ENCODE data around the gene DPP6. TPM values are rescaled to one million over a fixed set of nuclear protein-coding genes. Genes with fewer than 3 reads are reported as not detected.
"Not testable (repeated sequence)": the region's sequence is repeated elsewhere in the genome, so short reads cannot be mapped to it uniquely, and the experiment has no call there.

The DPP6 gene
- total RNA-seq, 2 experiments from 2014 or later, result not detected

- peak; percentile 60 for ATAC-seq
- H3K27ac Mint-ChIP-seq; H3K4me3 Mint-ChIP-seq; intact Hi-C loops (cut with DNase I, micrococcal nuclease); H3K27me3 Mint-ChIP-seq; CTCF ChIA-PET; POLR2A ChIA-PET; H3K4me1 Mint-ChIP-seq; H3K36me3 Mint-ChIP-seq (ENCODE audit: low read depth); DNase-seq: not testable (repeated sequence)
- peaks cover 12% of the 10 kb centered on the region for H3K9me3 Mint-ChIP-seq (ENCODE audit: low read depth)
Measured at GRCh38 chr7:154134698-154135097, 82.5 kb downstream of the DPP6 start.

DNA sequence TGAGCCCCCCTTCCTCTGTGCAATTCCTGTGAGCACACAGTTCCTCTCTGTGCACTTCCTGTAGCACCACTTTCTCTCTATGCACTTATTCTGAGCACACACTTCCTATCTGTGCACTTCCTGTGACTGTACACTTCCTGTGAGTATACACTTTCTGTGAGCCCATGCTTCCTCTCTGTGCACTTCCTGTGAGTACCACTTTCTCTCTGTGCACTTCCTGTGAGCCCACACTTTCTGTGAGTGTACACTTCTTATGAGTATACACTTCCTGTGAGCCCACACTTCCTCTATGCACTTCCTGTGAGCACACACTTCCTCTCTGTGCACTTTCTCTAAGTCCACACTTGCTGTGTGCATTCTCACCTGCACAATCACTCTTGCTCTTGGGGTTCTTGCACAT, 83.4 kb downstream of the DPP6 start:
- H3K4me1 Mint-ChIP-seq; CTCF ChIA-PET; ATAC-seq; H3K36me3 Mint-ChIP-seq (ENCODE audit: low read depth); H3K27ac Mint-ChIP-seq; H3K27me3 Mint-ChIP-seq; H3K4me3 Mint-ChIP-seq; POLR2A ChIA-PET; DNase-seq; intact Hi-C loops (cut with DNase I, micrococcal nuclease): not testable (repeated sequence)
- H3K9me3 Mint-ChIP-seq (ENCODE audit: low read depth), result peaks cover 12% of the 10 kb centered on the region

GRCh38 chr7:154145922-154146706, 93.9 kb downstream of the DPP6 start:
- ATAC-seq; H3K27ac Mint-ChIP-seq; H3K9me3 Mint-ChIP-seq (ENCODE audit: low read depth); CTCF ChIA-PET; H3K4me3 Mint-ChIP-seq; H3K27me3 Mint-ChIP-seq; intact Hi-C loops (cut with DNase I, micrococcal nuclease); POLR2A ChIA-PET; H3K36me3 Mint-ChIP-seq (ENCODE audit: low read depth); DNase-seq; H3K4me1 Mint-ChIP-seq: not testable (repeated sequence)

DNA sequence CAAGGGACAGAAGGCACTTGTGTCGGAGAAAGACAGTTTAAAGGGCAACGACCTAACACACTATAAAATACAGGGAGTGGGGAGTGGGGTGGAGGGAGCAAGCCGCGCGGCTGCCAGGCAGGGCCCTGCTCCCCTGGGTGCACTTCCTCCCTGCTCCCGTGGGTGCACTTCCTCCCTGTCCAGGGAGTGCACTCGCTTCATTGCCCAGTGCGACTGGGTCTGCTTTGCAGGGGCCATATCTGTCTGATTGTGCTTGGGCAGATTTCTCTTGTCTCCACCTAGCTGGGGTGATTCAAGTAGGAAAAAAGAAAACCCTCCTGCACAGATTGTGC, 94.5 kb downstream of the DPP6 start:
- H3K4me1 Mint-ChIP-seq; intact Hi-C loops (cut with DNase I, micrococcal nuclease); H3K27me3 Mint-ChIP-seq; H3K4me3 Mint-ChIP-seq; H3K9me3 Mint-ChIP-seq (ENCODE audit: low read depth); H3K27ac Mint-ChIP-seq; POLR2A ChIA-PET; DNase-seq; H3K36me3 Mint-ChIP-seq (ENCODE audit: low read depth); CTCF ChIA-PET: not testable (repeated sequence)
- ATAC-seq, result peak; percentile 47

DNA sequence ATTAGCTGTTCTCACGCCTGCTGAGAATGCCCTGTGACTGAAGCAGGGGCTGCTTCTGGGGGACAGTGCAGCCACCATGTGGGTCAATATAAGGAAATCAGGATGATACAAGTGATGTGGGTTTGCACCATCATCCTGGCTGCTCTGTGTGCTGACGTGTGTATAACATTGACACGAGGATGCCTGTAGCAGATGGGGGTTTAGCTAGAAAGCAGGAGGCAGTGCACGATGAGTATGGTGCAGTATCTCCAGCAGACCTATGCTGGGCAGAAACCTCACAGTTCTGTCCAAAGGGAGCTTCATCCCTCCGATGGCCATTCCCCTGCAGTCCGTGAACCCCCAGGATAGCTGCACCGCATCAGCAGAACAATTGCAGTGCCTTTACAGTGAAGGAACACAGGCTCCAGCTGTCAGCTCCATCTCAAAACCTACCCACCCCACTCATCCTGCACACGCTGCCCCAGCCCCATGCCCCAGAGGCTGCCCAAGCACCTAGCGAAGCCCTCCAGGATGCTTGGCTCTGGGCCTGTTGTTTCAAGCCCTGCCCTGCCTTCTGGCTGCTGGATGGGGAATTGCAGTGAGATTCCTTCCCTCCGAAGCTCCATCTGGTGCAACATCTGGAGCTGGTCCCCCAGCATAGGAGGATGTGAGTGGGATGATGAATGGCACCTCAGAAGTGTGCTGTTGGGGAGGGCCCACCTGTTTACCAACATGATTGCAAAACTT, 96.8 kb downstream of the DPP6 start:
- H3K4me1 Mint-ChIP-seq; intact Hi-C loops (cut with DNase I, micrococcal nuclease); H3K27ac Mint-ChIP-seq: not testable (repeated sequence)

DNA sequence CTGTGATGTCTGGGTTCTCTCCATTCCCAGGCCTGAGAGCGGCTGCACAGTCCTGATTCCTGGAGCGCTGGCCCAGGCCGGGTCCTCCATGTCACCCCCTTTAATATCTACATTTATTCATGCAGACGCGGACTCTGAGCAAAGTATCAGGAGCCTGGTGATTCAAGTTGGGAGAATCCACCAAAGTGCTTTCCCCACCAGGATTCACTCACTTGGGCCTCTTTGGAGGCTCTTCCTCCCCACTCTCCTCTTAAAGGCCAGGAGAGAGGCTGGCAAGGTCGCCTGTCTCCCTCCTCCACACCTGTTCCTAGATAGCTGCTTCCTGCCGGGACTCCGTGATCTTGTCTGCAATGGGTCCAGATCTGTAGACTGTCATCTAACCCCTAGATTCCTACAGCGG, 98.5 kb downstream of the DPP6 start:
- intact Hi-C loops (cut with DNase I, micrococcal nuclease); H3K9me3 Mint-ChIP-seq (ENCODE audit: low read depth); DNase-seq; H3K27me3 Mint-ChIP-seq; H3K27ac Mint-ChIP-seq; CTCF ChIA-PET; H3K4me3 Mint-ChIP-seq; H3K4me1 Mint-ChIP-seq; ATAC-seq; POLR2A ChIA-PET; H3K36me3 Mint-ChIP-seq (ENCODE audit: low read depth): not testable (repeated sequence)

More for the DNA sequence above, 96.8 kb downstream of the DPP6 start:
- POLR2A ChIA-PET; H3K9me3 Mint-ChIP-seq (ENCODE audit: low read depth); H3K27me3 Mint-ChIP-seq; DNase-seq; ATAC-seq; H3K36me3 Mint-ChIP-seq (ENCODE audit: low read depth); H3K4me3 Mint-ChIP-seq: not testable (repeated sequence)
- CTCF ChIA-PET, result interaction anchor here (0.6 kb wide), 1 partner anchor 202 kb away, joined by 3 read pairs; no protein-coding TSS in a partner anchor

DNA sequence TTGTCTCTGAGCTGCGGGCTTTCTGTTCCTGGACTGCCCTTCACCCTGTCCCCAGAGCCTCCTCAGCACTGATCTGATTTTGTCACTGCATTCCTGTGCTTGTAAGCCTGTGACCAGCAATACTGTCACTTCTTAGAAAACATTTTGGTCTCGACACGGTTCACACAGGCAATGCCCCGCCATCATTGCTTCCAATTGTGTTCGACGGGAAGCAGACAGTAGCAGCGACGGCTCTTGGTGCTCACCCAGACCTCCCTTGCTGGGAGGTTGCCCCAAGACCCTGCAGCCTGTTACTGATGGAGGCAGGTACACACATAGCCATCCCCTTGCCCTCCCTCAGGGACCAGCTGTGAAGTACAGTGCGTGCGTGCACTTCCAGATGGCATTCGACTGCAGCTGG, 99.1 kb downstream of the DPP6 start:
- H3K4me3 Mint-ChIP-seq; H3K27me3 Mint-ChIP-seq; H3K4me1 Mint-ChIP-seq; H3K9me3 Mint-ChIP-seq (ENCODE audit: low read depth); H3K27ac Mint-ChIP-seq; H3K36me3 Mint-ChIP-seq (ENCODE audit: low read depth); DNase-seq; ATAC-seq; intact Hi-C loops (cut with DNase I, micrococcal nuclease); CTCF ChIA-PET; POLR2A ChIA-PET: not testable (repeated sequence)

DNA sequence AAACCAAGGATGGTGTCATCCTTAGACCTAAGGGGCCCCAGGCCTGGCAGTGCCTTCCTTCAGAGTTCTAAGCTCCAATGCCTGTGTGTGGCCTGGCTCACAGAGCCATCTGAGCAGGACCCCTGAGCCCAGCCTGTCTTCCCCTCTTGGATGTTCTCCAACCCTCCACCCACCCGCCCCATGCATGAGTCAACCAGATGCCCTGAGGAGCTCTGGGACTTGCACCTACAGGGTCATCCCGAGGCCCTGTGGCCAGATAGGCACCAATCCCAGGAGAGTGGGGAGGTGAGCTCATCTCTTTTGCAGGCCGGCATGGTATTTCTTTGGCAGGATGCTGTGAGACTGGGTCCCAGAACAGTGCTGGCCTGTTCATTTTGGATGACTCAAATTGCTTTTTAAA, 103.7 kb downstream of the DPP6 start:
- H3K4me3 Mint-ChIP-seq; DNase-seq; H3K27me3 Mint-ChIP-seq; H3K36me3 Mint-ChIP-seq (ENCODE audit: low read depth); H3K9me3 Mint-ChIP-seq (ENCODE audit: low read depth); CTCF ChIA-PET; H3K4me1 Mint-ChIP-seq; ATAC-seq; POLR2A ChIA-PET; intact Hi-C loops (cut with DNase I, micrococcal nuclease); H3K27ac Mint-ChIP-seq: not testable (repeated sequence)

- H3K27me3 Mint-ChIP-seq; CTCF ChIA-PET; H3K4me3 Mint-ChIP-seq; H3K4me1 Mint-ChIP-seq; H3K27ac Mint-ChIP-seq; DNase-seq; H3K36me3 Mint-ChIP-seq (ENCODE audit: low read depth); H3K9me3 Mint-ChIP-seq (ENCODE audit: low read depth); intact Hi-C loops (cut with DNase I, micrococcal nuclease); ATAC-seq; POLR2A ChIA-PET: not testable (repeated sequence)
Measured at GRCh38 chr7:154162921-154163320, 110.7 kb downstream of the DPP6 start.

GRCh38 chr7:154163642-154164041, 111.4 kb downstream of the DPP6 start:
- CTCF ChIA-PET; H3K27me3 Mint-ChIP-seq; DNase-seq; H3K9me3 Mint-ChIP-seq (ENCODE audit: low read depth); POLR2A ChIA-PET; H3K4me3 Mint-ChIP-seq; ATAC-seq; H3K4me1 Mint-ChIP-seq; H3K27ac Mint-ChIP-seq; intact Hi-C loops (cut with DNase I, micrococcal nuclease); H3K36me3 Mint-ChIP-seq (ENCODE audit: low read depth): not testable (repeated sequence)

DNA sequence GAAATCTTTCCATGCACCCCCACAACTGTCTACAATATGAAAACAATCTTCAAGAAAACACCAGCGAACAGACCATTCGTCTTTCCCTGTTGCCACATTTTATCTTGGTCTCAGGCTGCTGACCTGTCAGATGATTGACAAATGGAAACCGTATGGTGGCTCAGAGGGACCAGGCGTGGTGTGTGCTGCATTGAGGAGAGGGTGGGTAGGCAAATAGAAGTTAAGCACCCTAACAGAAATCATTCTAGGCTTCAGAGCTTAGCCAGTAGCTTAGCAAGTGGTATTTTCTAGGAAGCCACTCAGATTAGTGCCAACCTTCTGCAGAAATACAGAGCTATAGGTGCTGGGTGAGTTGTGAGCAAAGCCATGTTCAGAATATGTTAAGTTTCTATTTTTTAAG, 114.9 kb downstream of the DPP6 start:
- no peak overlapping the region for H3K4me3 Mint-ChIP-seq
- H3K9me3 Mint-ChIP-seq (ENCODE audit: low read depth), result peaks cover 5% of the 10 kb centered on the region
- no peak for ATAC-seq
- CTCF ChIA-PET, result no interaction called here
- H3K27me3 Mint-ChIP-seq, result no peaks in the 10 kb centered on the region
- intact Hi-C loops (cut with DNase I, micrococcal nuclease), result no loop called here
- no peak for DNase-seq
- no peaks in the 10 kb centered on the region for H3K4me1 Mint-ChIP-seq
- H3K27ac Mint-ChIP-seq, result no peak overlapping the region
- H3K36me3 Mint-ChIP-seq (ENCODE audit: low read depth), result no peaks in the 10 kb centered on the region
- POLR2A ChIA-PET, result no interaction called here

- Mint-ChIP-seq H3K4me1 (no peaks in the 10 kb centered on the region), H3K36me3 (ENCODE audit: low read depth) (no peaks in the 10 kb centered on the region)
- CTCF ChIA-PET, result no interaction called here
Measured at GRCh38 chr7:154167807-154168206, 115.6 kb downstream of the DPP6 start.

More at GRCh38 chr7:154167807-154168206, 115.6 kb downstream of the DPP6 start:
- Mint-ChIP-seq H3K27me3 (no peaks in the 10 kb centered on the region), H3K27ac (no peak overlapping the region), H3K9me3 (ENCODE audit: low read depth) (peaks cover 5% of the 10 kb centered on the region), H3K4me3 (no peak overlapping the region)
- POLR2A ChIA-PET, result no interaction called here
- intact Hi-C loops (cut with DNase I, micrococcal nuclease), result no loop called here
- ATAC-seq, result no peak
- DNase-seq, result no peak
